Suprapubic skin (tissue), 4 donors: ENCODE measurements around the gene SFT2D1.

Source experiments
- CTCF ChIP-seq, 2 donors: fragments of 200-600 bp in 1 of 2; fragments of 450-650 bp in 1 of 2; sonication (generic) in 1 of 2; IDR thresholded peaks; one replicate each; pipeline ENCODE4 v1.5.1; 2016 to 2019; ENCODE audit warnings: antibody characterized with exemption in 2 of 2, mild to moderate bottlenecking in 1 of 2, moderate library complexity in 1 of 2
- EP300 ChIP-seq: sonication (generic); formaldehyde crosslinking; IDR thresholded peaks from one replicate; pipeline ENCODE4 v1.6.1; 2017; ENCODE audit warnings: antibody characterized with exemption
- POLR2A ChIP-seq, 2 donors: fragments of 450-650 bp; IDR thresholded peaks; one replicate each; pipeline ENCODE4 v1.6.1; 2017; ENCODE audit warnings: antibody characterized with exemption in 2 of 2, mild to moderate bottlenecking in 2 of 2, moderate library complexity in 2 of 2
- POLR2AphosphoS5 ChIP-seq, 3 donors: sonication (generic); formaldehyde crosslinking; IDR thresholded peaks; one replicate each; pipeline ENCODE4 v1.6.1; 2017; ENCODE audit warnings: antibody characterized with exemption in 3 of 3

GRCh38 chr6:166335378-166336302 is 6.7 kb downstream of the SFT2D1 start:
- no peak for TF ChIP-seq POLR2A (IDR thresholded peaks at IDR 0.05)
- no peak for TF ChIP-seq CTCF (IDR thresholded peaks at IDR 0.05)
- TF ChIP-seq POLR2AphosphoS5 (IDR thresholded peaks at IDR 0.05), result no peak
- TF ChIP-seq EP300, result no peak
